ACHN (cell line): ENCODE data around the gene LCN1.
"Not testable (repeated sequence)": the region's sequence is repeated elsewhere in the genome, so short reads cannot be mapped to it uniquely, and the experiment has no call there.

Source experiments
- DNase-seq: peaks from one replicate; pipeline ENCODE4 v3.0.0-alpha.2; 2015
- in situ Hi-C: cut with HindIII; loops from 2 replicates; pipeline ENCODE4 v1.10.0; 2017; ENCODE audit warnings: low sequenced_read_pairs, low pct_ligation_motif_present, low pct_unique_long_range_greater_than_20kb

The LCN1 gene

GRCh38 chr9:135533113-135533512 lies 11.9 kb downstream of the LCN1 start:
- DNase-seq: no peak
- in situ Hi-C loops: no loop called here

DNA sequence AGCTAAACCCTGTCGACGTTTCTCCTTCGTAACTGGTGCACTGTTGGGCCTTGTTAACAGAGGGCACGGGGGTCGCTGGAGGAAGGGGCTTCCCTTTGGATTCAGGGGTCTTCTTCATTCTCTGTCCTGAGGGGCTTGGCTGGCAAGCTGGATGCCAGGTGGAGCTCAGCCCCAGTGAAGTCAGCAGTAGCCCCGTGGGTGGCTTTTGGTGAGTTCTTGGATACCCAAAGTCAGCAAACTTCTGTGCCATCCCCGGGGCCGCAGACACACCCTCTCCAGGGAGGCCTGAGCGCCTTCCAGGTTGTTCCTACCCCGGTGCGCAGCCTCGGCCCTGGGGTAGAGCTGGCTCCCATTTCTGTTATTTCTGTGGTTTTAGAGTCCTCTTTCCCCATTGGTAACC lies 12.4 kb downstream of the LCN1 start:
- in situ Hi-C loops: no loop called here
- no peak for DNase-seq

DNA sequence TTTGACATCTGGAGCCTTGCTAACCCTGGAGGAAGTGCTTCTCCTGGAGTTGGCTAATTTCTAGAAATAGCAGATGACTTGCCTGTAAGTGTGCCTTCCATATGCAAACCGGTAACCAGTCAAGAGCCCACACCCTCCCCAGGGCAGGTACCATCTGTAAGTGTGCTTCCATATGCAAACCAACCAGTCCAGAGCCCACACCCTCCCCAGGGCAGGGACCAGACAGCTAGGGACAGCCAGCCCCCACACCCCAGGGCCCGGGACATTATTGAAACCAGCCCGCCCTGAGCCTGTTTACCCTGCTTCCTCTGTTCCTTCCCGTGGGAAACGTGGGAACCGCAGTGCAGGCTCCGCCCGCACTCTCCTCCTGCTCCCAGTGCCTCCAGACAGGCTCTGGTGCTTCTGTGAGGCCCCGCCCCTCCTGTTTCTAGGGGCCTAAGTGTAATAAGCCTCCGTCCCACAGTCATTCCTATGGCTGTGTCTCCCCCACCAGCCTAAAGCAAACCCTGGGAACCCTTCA lies 13.0 kb downstream of the LCN1 start:
- DNase-seq, in situ Hi-C loops: not testable (repeated sequence)

GRCh38 chr9:135534826-135535225 lies 13.6 kb downstream of the LCN1 start:
- in situ Hi-C loops, DNase-seq: not testable (repeated sequence)

DNA sequence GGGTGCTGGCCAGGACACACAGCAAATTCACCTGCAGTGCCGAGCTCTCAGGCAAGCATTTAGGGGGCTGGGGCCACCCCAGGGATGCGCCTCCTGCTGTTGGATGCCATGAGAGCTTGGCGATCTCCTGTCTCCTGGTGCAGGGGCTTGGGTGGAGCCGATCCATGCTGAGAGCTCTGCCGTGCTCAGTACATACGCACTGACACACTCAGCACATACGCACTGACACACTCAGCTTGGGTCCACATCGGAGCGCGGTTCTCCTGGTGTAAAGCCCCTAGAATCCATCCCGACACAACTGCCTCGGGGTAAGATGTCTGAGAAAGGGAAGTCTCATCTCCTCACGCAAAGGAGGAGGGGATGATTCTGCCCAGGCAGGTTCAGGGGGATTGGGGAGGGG lies 14.4 kb downstream of the LCN1 start:
- DNase-seq, in situ Hi-C loops: not testable (repeated sequence)

- DNase-seq: no peak
- in situ Hi-C loops: no loop called here
Observed at GRCh38 chr9:135536216-135536615, 15.0 kb downstream of the LCN1 start.

- in situ Hi-C loops: not testable (repeated sequence)
Observed at GRCh38 chr9:135543262-135543894, 22.1 kb downstream of the LCN1 start.

DNA sequence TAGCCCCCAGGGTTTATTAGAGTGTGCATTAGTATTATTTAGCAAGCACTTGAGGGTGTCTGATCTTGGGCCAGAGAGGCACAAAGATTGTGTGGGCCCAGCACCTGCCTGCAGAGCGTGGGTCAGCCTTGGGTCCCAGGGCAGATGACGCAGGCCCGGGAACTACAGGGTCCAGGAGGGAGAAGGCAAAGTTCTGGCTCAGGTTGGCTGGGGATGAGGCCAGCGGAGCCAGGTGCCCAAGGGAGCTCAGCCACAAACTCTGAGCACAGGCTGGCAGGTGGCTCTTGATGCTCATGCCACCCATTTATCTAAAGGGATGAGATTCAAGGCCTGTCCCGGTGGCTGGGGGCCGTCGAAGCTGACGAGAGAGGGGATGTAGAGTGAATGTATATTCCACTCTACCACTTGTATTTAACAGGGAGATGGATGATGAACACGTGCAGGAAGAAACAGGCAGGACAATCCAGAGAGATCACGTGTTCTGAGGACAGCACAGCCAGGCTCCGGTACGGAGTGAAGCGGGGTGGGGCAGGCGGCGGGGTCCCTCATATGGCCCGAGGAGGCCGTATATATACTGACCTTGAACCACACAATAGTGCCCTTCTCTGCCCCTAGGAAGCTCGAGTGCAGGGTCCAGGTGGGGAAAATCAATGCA lies 23.9 kb downstream of the LCN1 start:
- in situ Hi-C loops: no loop called here
- DNase-seq: no peak

More at GRCh38 chr9:135543262-135543894, 22.1 kb downstream of the LCN1 start:
- DNase-seq: not testable (repeated sequence)

GRCh38 chr9:135545646-135546176 lies 24.5 kb downstream of the LCN1 start, which contains the start of gene OBP2A:
Gene OBP2A (plus strand): TSS chr9:135546126. CDS start chr9:135546181, 55 bp downstream.
- DNase-seq, in situ Hi-C loops: not testable (repeated sequence)

- in situ Hi-C loops, DNase-seq: not testable (repeated sequence)
Observed at GRCh38 chr9:135546792-135547617, 25.8 kb downstream of the LCN1 start.

DNA sequence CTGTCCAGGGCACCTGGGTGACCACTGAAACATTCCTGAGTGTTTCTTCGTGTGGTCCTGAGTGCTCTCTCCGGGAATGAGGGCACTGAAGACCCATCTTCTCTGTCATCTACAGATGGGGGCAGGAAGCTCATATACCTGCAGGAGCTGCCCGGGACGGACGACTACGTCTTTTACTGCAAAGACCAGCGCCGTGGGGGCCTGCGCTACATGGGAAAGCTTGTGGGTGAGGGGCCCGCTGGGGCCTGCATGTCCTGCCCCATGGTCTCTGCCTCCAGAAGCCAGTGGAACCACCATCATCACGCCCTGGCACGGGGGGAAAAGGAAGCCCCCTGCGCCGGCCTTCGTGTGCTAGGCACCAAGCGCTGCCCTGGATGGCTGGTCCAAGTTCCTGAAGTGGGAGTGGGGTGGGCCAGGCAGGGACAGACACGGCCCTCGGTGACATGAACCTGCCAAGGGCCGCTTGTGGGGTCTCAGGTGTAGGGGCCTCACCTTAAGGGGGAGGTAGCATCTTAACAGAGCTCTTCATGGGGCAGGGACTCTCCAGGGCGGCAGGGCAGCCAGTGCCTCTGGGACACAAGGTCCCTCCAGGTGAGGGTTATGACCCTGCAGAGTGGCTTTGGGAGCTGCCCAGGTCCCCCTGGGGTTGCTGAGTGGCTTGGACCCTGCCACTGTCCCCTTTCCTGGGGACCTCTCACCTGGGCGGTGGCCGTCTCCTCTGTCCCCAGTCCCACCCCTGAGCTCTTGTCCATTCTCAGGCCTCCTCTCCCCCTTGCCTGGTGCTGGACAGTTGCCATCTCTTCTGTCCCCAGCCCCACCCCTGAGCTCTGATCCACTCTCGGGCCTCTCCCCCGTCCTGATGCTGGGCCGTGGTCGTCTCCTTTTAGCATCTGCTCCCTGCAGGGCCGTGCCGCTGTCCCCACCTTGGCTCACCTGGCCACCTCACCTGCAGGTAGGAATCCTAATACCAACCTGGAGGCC lies 26.8 kb downstream of the LCN1 start:
- in situ Hi-C loops: no loop called here
- DNase-seq: no peak

GRCh38 chr9:135549478-135550343 lies 28.5 kb downstream of the LCN1 start:
- DNase-seq, in situ Hi-C loops: not testable (repeated sequence)

- DNase-seq: no peak
- in situ Hi-C loops: no loop called here
Observed at GRCh38 chr9:135550344-135550918, 29.2 kb downstream of the LCN1 start.

- DNase-seq: no peak
- in situ Hi-C loops: no loop called here
Observed at GRCh38 chr9:135551031-135551430, 29.8 kb downstream of the LCN1 start.

DNA sequence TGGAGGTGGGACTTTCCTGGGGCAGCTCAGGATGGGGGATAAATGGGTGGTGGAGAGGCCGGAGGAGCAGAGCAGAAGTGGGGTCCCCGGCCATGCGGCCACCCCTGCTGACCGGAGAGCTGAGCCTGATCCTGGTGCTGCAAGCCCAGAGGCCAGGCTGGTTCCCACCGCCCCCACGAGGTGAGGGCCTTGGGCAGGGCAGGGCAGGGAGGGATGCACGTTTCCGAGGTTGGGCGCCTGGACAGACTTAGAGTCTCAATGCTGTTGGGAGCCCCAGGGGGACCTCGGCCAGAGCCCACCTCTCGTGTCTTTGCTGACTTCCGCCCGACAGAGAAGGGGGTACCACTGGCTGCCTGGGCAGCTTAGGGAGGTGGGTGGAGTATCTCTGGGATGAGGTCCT lies 30.2 kb downstream of the LCN1 start:
- DNase-seq: no peak
- in situ Hi-C loops: no loop called here

- in situ Hi-C loops: no loop called here
- DNase-seq: no peak
Observed at GRCh38 chr9:135552021-135552697, 30.9 kb downstream of the LCN1 start.
